GM18873 (cell line): ENCODE results near the gene CUBN.

Source experiments
- ATAC-seq: cut with Tn5 transposase; IDR thresholded peaks from one replicate; pipeline ENCODE4 v1.9.1; 2021; ENCODE audit warnings: mild to moderate bottlenecking, moderate library complexity, moderate number of reproducible peaks; ENCODE audit not compliant: unreplicated experiment, low FRiP score

CUBN gene

GRCh38 chr10:16964576-16965343 is 164.9 kb downstream of the CUBN start:
- no peak for ATAC-seq

- no peak for ATAC-seq
Observed at GRCh38 chr10:16960551-16960950, 169.1 kb downstream of the CUBN start.

GRCh38 chr10:16957038-16957437 is 172.6 kb downstream of the CUBN start:
- ATAC-seq: no peak

GRCh38 chr10:16954280-16955030 is 175.2 kb downstream of the CUBN start:
- ATAC-seq: no peak

GRCh38 chr10:16953270-16953669 is 176.3 kb downstream of the CUBN start:
- ATAC-seq: no peak

- ATAC-seq: no peak
Observed at GRCh38 chr10:16952610-16953009, 177.0 kb downstream of the CUBN start.

- ATAC-seq: no peak
Observed at GRCh38 chr10:16952080-16952479, 177.5 kb downstream of the CUBN start.

GRCh38 chr10:16950656-16951601 is 178.7 kb downstream of the CUBN start:
- ATAC-seq: no peak

- ATAC-seq: no peak
Observed at GRCh38 chr10:16949816-16950215, 179.8 kb downstream of the CUBN start.

- ATAC-seq: no peak
Observed at GRCh38 chr10:16948361-16948760, 181.2 kb downstream of the CUBN start.

GRCh38 chr10:16947069-16947468 is 182.5 kb downstream of the CUBN start:
- no peak for ATAC-seq

GRCh38 chr10:16945593-16945992 is 184.0 kb downstream of the CUBN start:
- ATAC-seq: no peak

GRCh38 chr10:16944986-16945385 is 184.6 kb downstream of the CUBN start:
- no peak for ATAC-seq

- no peak for ATAC-seq
Observed at GRCh38 chr10:16944402-16944801, 185.2 kb downstream of the CUBN start.

- no peak for ATAC-seq
Observed at GRCh38 chr10:16943295-16944285, 186.0 kb downstream of the CUBN start.

- no peak for ATAC-seq
Observed at GRCh38 chr10:16942381-16943078, 187.1 kb downstream of the CUBN start.

- no peak for ATAC-seq
Observed at GRCh38 chr10:16941870-16942269, 187.7 kb downstream of the CUBN start.

GRCh38 chr10:16941067-16941466 is 188.5 kb downstream of the CUBN start:
- ATAC-seq: no peak

GRCh38 chr10:16938952-16939351 is 190.7 kb downstream of the CUBN start:
- no peak for ATAC-seq
